Testis (tissue), 3 donors: ENCODE results near the gene AMIGO2. TPM values are rescaled to one million over a fixed set of nuclear protein-coding genes. Genes with fewer than 3 reads are reported as not detected.

Experiments
- DNase-seq: peaks from one replicate; pipeline ENCODE4 v3.0.0-alpha.2; 2019
- H3K27ac ChIP-seq, 2 donors: fragments of 200-600 bp; sonication (generic); one replicate each; pipeline ENCODE4 v1.5.1; 2019
- H3K27me3 ChIP-seq: fragments of 200-600 bp; sonication (generic); one replicate; pipeline ENCODE4 v1.5.1; 2019
- H3K36me3 ChIP-seq: fragments of 200-600 bp; sonication (generic); one replicate; pipeline ENCODE4 v1.5.1; 2017; ENCODE audit warnings: low read depth; ENCODE audit errors: missing control alignments
- H3K4me1 ChIP-seq: fragments of 200-600 bp; sonication (generic); one replicate; pipeline ENCODE4 v1.5.1; 2019
- H3K4me3 ChIP-seq, 2 donors: fragments of 200-600 bp; sonication (generic); one replicate each; pipeline ENCODE4 v1.5.1; 2017 to 2019
- H3K9me3 ChIP-seq: fragments of 200-600 bp; sonication (generic); one replicate; pipeline ENCODE4 v1.5.1; 2017
- POLR2A ChIP-seq: fragments of 450-650 bp; IDR thresholded peaks from one replicate; pipeline ENCODE4 v1.6.1; 2017; ENCODE audit warnings: antibody characterized with exemption, mild to moderate bottlenecking, moderate library complexity
- WGBS, 2 donors: methylation state at CpG; one replicate each; pipeline ENCODE4 v1.1.5; 2018; 5-methylcytosine and 5-hydroxymethylcytosine counted together
- intact Hi-C: fragments of 100-400 bp; cut with DNase I; formaldehyde crosslinking; loops from one replicate; pipeline ENCODE4 v1.15.1; 2023; ENCODE audit warnings: low total_unique reads
- polyA plus RNA-seq: library from polyadenylated mRNA; stranded (reverse); fragments of 350-450 nt; fragmentation: Illumina TruSeq; extraction: RNeasy Lipid Tissue Mini Kit (QIAGEN cat#74804); gene quantifications from one replicate; pipeline ENCODE4 v1.2.3, GENCODE V29; 2014; ENCODE audit warnings: low read depth, low replicate concordance; ENCODE audit not compliant: insufficient read depth
- total RNA-seq, 2 donors: library from RNA; depleted of rRNA; stranded (reverse); fragments of >200 nt; gene quantifications; one replicate each; pipeline ENCODE4 v1.2.3, GENCODE V29; 2016
- TF ChIP-seq, protein P1 (sequence below), 3 experiments: fragments of 450-650 bp in 2 of 3; fragments of 200-600 bp in 1 of 3; sonication (generic) in 1 of 3; IDR thresholded peaks; one replicate each; pipeline ENCODE4 v1.5.1; 2016 to 2019; ENCODE audit warnings: antibody characterized with exemption in 3 of 3, mild to moderate bottlenecking in 2 of 3, moderate library complexity in 1 of 3

AMIGO2 gene
- total and polyA plus RNA-seq, 3 donors from 2014 or later = 28.8 to 53.2 (median 35.4) TPM

DNA sequence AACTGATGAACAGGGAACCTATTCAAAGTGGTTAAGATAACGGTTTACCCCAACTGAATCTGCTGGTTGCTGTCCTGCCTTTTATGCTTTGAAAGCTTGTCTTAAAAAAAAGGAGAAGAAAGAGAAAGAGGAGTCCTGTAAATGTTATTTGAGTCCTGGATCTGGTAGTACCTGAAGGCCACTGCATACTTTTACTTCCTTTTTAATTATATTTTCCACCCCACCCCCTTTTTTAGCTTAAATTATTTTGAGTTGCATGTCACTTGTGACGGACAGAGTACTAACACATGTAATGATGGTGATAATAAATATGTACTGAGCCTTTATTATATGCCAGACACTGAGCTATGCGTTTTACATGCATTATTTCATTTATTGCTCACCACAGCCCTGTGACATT, 2.5 kb upstream of the AMIGO2 start:
- H3K4me1 ChIP-seq = peaks cover 15% of the 10 kb centered on the region
- TF ChIP-seq POLR2A = no peak
- TF ChIP-seq, protein P1, sequence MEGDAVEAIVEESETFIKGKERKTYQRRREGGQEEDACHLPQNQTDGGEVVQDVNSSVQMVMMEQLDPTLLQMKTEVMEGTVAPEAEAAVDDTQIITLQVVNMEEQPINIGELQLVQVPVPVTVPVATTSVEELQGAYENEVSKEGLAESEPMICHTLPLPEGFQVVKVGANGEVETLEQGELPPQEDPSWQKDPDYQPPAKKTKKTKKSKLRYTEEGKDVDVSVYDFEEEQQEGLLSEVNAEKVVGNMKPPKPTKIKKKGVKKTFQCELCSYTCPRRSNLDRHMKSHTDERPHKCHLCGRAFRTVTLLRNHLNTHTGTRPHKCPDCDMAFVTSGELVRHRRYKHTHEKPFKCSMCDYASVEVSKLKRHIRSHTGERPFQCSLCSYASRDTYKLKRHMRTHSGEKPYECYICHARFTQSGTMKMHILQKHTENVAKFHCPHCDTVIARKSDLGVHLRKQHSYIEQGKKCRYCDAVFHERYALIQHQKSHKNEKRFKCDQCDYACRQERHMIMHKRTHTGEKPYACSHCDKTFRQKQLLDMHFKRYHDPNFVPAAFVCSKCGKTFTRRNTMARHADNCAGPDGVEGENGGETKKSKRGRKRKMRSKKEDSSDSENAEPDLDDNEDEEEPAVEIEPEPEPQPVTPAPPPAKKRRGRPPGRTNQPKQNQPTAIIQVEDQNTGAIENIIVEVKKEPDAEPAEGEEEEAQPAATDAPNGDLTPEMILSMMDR (IDR thresholded peaks at IDR 0.05) = no peak
- DNase-seq = no peak
- H3K36me3 ChIP-seq = no peaks in the 10 kb centered on the region
- no peak overlapping the region for H3K4me3 ChIP-seq
- peak overlapping the region in 1 of 2 donors; percentile 10 for H3K27ac ChIP-seq
- no peaks in the 10 kb centered on the region for H3K27me3 ChIP-seq
- intact Hi-C loops = no loop called here
- WGBS, 2 donors = 82 to 84% methylated on average over 3 of the region's 3 CpGs
- no peaks in the 10 kb centered on the region for H3K9me3 ChIP-seq

DNA sequence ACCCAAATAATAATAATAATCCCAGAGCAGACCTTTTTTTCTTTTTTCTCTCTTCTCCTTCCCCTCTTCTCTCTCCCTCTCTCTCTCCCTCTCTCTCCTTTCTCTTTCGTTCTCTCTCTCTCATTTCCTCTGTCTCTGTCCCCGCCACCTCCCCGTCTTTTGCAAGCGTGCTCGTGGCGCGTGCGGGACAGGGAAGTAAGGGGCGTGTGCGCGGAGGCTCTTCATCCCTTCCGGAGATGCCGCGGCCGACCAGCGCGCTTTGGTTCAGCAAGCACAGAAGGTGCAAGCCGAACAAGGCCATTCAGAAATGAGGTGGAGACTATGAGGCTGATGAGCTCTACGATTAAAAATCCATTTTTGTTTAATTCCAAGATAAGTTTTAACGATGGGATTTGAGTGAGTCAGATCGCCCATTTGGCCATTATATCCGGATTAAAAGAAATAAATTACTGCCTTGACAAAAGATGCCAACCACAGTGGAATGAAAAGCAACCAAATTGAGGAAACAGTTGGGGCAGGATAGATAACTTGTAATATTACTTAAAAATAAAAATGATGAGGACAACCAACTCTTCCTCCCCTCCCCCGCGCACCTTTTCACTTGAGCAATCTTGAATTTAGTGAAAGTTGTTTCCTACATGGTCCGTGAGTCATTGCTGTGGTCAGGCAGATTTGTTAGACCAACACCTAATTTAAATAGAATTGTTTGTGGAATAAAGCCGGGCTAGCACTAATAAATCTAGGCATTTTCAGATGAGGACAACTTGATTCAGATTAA, 1.2 kb upstream of the AMIGO2 start:
- Histone ChIP-seq H3K27ac (peak overlapping the region; percentile 79 to 89), H3K9me3 (no peaks in the 10 kb centered on the region), H3K4me3 (peak overlapping the region; percentile 73 to 79), H3K36me3 (no peaks in the 10 kb centered on the region), H3K4me1 (peaks cover 15% of the 10 kb centered on the region), H3K27me3 (no peaks in the 10 kb centered on the region)
- TF ChIP-seq, protein P1 (IDR thresholded peaks at IDR 0.05) = no peak
- no peak for TF ChIP-seq POLR2A
- peak; percentile 79 for DNase-seq
- intact Hi-C loops = no loop called here
- 8 to 12% methylated on average over 26 of the region's 26 CpGs for WGBS, 2 donors

DNA sequence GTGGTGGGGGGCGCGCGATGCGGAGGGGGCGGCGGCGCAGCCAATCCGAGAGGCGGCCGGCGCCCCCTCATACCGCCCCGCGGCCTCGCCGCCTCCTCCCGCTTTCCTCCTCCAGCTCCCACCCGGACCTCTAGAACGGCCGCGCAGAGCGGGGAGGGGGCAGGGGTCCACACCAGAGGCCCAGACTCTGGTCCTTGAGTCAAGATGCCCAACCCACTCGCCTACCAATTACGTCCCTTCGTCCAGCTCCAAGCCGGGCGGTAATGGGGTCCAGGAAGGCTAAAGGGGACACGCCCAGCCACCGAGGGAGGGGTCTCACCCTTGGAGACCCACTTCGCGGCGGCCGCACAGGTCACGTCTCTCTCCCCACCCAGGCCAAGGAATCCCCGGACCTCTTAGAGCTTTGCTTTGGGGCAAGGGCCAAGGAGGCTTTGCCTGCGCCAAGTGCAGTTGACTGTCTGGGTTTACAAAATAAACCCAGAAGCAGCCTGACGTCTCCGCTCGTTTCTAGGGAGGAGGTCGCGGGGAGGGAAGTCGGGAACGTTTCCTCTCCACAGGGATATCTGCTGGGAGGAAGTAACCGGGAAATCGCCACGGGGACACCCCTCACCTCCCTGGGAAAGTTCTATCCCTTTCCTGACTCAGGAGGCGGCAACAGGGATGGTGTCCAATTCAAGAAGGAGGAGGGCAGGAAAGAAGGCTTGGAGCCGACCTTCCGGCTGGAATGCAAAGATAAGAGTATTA, 394 bp upstream of the AMIGO2 start:
- no peaks in the 10 kb centered on the region for H3K27me3 ChIP-seq
- H3K27ac ChIP-seq = peak overlapping the region; percentile 79 to 89
- intact Hi-C loops = no loop called here
- TF ChIP-seq, protein P1 (IDR thresholded peaks at IDR 0.05) = no peak
- no peak for TF ChIP-seq POLR2A
- H3K4me3 ChIP-seq = peak overlapping the region; percentile 73 to 79
- H3K9me3 ChIP-seq = no peaks in the 10 kb centered on the region
- DNase-seq = peak; percentile 72
- peaks cover 15% of the 10 kb centered on the region for H3K4me1 ChIP-seq
- 0% methylated on average over 14 to 45 of the region's 49 CpGs for WGBS, 2 donors
- H3K36me3 ChIP-seq = no peaks in the 10 kb centered on the region

DNA sequence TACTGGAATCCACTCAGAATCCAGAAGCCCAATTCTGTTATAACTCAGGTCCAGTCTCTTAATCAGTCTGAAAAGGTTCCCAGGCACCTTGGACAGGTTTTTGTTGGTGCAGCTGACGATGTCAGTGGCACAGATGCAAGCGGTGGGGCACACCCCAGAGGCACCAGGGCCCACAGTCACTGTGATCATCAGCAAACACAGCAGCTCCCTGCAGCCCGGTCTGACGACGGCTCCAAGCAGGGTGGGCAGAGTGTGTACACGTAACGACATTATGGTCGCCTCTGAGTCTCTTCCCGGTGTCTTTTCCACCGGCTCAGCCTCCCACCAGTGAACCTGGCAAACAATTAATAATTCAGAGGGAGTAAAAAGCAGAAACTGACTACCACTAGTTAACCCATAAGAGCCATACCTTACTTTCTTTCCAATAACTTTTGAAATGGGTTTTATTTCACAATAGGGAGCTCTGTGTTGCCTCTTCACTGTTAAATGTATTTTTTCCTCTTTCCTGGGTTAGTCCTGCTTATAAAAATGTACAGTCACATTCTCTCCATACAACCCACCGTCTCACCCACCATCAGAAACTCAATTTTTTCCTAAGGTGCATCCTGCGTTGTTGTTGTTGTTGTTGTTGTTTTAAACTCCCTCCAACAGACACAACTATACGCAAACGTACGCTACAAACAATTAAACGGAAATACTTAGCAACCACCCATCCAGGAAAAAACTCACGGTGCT, 859 bp downstream of the AMIGO2 start:
- H3K27ac ChIP-seq = peak overlapping the region; percentile 85 to 89
- 2 to 3% methylated on average over 17 of the region's 17 CpGs for WGBS, 2 donors
- intact Hi-C loops = no loop called here
- H3K9me3 ChIP-seq = no peaks in the 10 kb centered on the region
- DNase-seq = peak; percentile 79
- peak overlapping the region; percentile 73 to 79 for H3K4me3 ChIP-seq
- no peaks in the 10 kb centered on the region for H3K27me3 ChIP-seq
- no peaks in the 10 kb centered on the region for H3K36me3 ChIP-seq
- peaks cover 11% of the 10 kb centered on the region for H3K4me1 ChIP-seq
- TF ChIP-seq POLR2A = no peak
- TF ChIP-seq, protein P1 (IDR thresholded peaks at IDR 0.05) = no peak
